ENCODE results near the gene SCD5. TPM values are rescaled to one million over a fixed set of nuclear protein-coding genes. Genes with fewer than 3 reads are reported as not detected.

Gene SCD5
- total and polyA plus RNA-seq, 11 donors = 1.4 to 6.8 (median 2.5) TPM

DNA sequence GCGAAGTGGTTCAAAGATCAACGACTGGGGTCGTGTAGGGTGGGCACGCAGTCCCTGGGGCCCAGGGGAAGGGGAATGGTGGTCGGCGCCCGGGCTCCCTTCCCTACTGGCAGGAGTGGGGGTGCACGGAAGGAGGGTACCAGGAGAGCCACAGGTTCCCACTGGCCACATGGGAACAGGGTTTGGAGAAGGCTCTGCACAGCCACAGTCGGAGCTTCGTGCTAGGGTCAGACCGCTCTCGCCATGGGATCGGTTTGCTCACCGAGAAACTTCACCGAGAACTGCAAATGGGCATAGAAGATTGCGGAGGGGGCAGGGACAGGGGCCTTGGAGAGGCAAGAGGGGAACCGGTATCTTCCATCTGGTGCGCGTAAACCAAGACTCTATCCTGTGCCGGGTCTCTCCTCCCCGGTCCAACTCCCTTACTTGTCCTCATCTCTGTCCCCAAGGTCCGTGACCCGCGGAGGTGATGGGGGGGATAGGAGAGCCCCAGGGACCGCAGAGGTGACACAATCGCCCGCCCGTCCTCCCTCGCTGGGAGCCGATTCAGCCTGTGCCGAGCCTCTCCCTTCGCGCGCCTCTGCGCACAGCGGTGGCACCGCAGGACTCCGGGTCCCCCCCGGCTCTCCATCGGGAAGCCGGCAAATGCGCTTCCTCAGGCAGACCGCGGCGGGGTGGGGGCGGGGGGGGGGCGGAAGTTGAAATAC, 1.0 kb downstream of the SCD5 start:
- intact Hi-C loops (cut with DNase I) = no loop called here
- no peak for TF ChIP-seq POLR2A (IDR thresholded peaks at IDR 0.05)
- TF ChIP-seq, protein P1, sequence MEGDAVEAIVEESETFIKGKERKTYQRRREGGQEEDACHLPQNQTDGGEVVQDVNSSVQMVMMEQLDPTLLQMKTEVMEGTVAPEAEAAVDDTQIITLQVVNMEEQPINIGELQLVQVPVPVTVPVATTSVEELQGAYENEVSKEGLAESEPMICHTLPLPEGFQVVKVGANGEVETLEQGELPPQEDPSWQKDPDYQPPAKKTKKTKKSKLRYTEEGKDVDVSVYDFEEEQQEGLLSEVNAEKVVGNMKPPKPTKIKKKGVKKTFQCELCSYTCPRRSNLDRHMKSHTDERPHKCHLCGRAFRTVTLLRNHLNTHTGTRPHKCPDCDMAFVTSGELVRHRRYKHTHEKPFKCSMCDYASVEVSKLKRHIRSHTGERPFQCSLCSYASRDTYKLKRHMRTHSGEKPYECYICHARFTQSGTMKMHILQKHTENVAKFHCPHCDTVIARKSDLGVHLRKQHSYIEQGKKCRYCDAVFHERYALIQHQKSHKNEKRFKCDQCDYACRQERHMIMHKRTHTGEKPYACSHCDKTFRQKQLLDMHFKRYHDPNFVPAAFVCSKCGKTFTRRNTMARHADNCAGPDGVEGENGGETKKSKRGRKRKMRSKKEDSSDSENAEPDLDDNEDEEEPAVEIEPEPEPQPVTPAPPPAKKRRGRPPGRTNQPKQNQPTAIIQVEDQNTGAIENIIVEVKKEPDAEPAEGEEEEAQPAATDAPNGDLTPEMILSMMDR (IDR thresholded peaks at IDR 0.05) = no peak
- Histone ChIP-seq H3K36me3 (no peaks in the 10 kb centered on the region), H3K27ac (peak overlapping the region in 4 of 12 donors; percentile 31 to 76 (median 60)), H3K9me3 (no peaks in the 10 kb centered on the region), H3K4me3 (peak overlapping the region; percentile 48 to 86 (median 74)), H3K4me1 (peaks cover 0 to 26% (median 10%) of the 10 kb centered on the region in 12 donors), H3K27me3 (peaks cover 0 to 25% (median 0%) of the 10 kb centered on the region in 9 donors)
- ATAC-seq (peak in 2 of 4 donors; percentile 25 to 37), DNase-seq (peak in 2 of 5 donors; percentile 16 to 35)
- 2 to 15% (median 5%) methylated on average over 23 to 47 of the region's 47 CpGs for WGBS, 4 donors

DNA sequence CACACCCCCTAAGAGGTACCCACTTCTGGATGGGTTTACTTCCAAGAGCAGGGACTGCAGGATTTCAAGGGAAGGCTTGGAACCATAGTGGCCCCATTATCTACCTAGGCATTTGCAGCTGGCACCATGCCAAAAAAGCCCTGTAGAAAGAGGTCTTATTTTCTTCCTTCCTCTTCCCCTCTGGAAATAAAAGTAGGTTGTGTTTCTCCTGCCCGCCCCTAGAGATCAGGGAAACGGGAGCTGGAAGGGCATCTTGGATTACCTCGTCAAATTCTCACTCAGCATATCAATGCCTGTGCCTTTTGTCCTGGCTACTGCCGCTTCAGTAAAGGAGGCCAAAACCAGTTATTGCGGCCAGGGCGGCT, 1.6 kb downstream of the SCD5 start:
- DNase-seq = no peak
- WGBS, 4 donors = 39 to 55% (median 43%) methylated on average over 6 of the region's 6 CpGs
- intact Hi-C loops (cut with DNase I) = no loop called here
- peaks cover 0 to 26% (median 10%) of the 10 kb centered on the region in 12 donors for H3K4me1 ChIP-seq
- no peak overlapping the region for H3K27ac ChIP-seq
- no peaks in the 10 kb centered on the region for H3K36me3 ChIP-seq
- H3K27me3 ChIP-seq = peaks cover 0 to 25% (median 0%) of the 10 kb centered on the region in 9 donors
- no peak for TF ChIP-seq POLR2A (IDR thresholded peaks at IDR 0.05)
- TF ChIP-seq, protein P1 (IDR thresholded peaks at IDR 0.05) = no peak
- peak overlapping the region in 10 of 12 donors; percentile 63 to 86 (median 76) for H3K4me3 ChIP-seq
- no peaks in the 10 kb centered on the region for H3K9me3 ChIP-seq
- ATAC-seq = no peak

DNA sequence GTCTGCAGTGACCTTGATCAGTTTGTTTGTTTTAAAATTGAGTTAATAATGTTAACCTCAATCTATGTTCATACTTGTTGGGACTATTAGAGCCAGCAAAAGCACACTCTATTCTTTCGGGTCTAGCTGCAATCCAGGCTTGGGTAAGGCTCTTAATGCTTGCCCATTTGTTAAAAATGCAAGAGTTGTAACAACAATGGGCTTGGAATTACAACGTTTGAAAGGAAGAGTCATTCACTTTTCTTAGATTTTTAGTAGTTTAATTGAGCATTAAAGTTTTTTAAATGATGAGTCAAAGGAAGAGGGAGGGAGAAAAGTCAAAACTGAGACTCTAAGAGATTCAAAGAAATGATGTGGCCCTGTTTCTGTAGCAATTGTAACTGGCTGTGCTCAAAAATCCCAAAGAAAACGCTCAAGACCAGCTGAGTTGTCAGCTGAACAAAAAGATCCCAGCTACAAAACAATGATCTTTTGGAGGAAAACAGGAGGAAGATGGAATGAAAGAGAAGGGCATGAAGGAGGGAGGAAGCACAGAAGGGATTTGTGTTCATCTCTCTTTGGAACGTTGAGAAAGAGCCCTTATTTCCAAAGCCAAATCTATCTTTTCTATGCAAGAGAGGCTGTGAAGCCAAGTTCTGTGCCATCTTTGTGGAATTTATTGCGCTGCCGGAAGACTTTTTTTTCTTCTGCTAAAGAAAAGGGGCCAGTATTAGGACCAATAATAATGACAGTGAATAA, 5.5 kb downstream of the SCD5 start:
- TF ChIP-seq POLR2A (IDR thresholded peaks at IDR 0.05) = no peak
- TF ChIP-seq, protein P1 (IDR thresholded peaks at IDR 0.05) = no peak

DNA sequence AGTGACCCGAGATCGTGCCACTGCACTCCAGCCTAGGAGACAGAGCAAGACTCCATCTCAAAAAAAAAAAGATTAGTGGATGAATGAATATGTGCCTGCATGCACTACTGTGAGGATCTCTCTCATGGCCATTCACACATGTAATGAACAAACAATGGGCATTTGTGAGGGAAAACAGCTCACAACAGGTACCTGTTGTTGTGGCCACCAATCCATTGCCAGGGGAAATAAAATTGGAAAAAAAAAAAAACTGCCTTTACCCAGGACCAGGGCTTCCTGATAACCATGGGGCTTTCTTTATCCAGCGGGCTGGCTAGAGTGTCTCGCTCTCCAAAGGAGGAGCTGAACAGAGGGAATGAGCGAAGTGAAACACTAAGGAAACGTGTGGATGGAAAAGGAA, 7.4 kb downstream of the SCD5 start:
- DNase-seq (no peak), ATAC-seq (no peak)
- Histone ChIP-seq H3K4me3 (no peak overlapping the region), H3K27me3 (no peaks in the 10 kb centered on the region), H3K36me3 (no peaks in the 10 kb centered on the region), H3K27ac (no peak overlapping the region), H3K4me1 (peaks cover 0 to 23% (median 0%) of the 10 kb centered on the region in 12 donors), H3K9me3 (no peaks in the 10 kb centered on the region)
- TF ChIP-seq POLR2A (IDR thresholded peaks at IDR 0.05) = no peak
- TF ChIP-seq, protein P1 (IDR thresholded peaks at IDR 0.05) = no peak
- WGBS, 4 donors = 90 to 92% (median 91%) methylated on average over 6 of the region's 6 CpGs
- intact Hi-C loops (cut with DNase I) = no loop called here

More for the DNA sequence above, 5.5 kb downstream of the SCD5 start:
- Histone ChIP-seq H3K27me3 (peaks cover 0 to 7% (median 0%) of the 10 kb centered on the region in 9 donors), H3K9me3 (no peaks in the 10 kb centered on the region), H3K27ac (no peak overlapping the region), H3K36me3 (no peaks in the 10 kb centered on the region), H3K4me1 (peaks cover 0 to 23% (median 7%) of the 10 kb centered on the region in 12 donors), H3K4me3 (no peak overlapping the region)
- 63 to 72% (median 67%) methylated on average over 6 of the region's 6 CpGs for WGBS, 4 donors
- ATAC-seq (no peak), DNase-seq (no peak)
- intact Hi-C loops (cut with DNase I) = no loop called here
